ENCODE measurements around the gene TBX4. TPM values are rescaled to one million over a fixed set of nuclear protein-coding genes. Genes with fewer than 3 reads are reported as not detected.
A peak's percentile ranks its signal among the peaks of the same experiment; 100 is the strongest.
"Not testable (repeated sequence)": the region's sequence is repeated elsewhere in the genome, so short reads cannot be mapped to it uniquely, and the experiment has no call there.

TBX4 gene
- total RNA-seq, 2 donors from 2014 or later: not detected

GRCh38 chr17:61487161-61487988, 35.2 kb downstream of the TBX4 start:
- no peak for ATAC-seq
- no peak for DNase-seq
- intact Hi-C loops (cut with DNase I, micrococcal nuclease): no loop called here

GRCh38 chr17:61487989-61488595, 35.9 kb downstream of the TBX4 start:
- ATAC-seq (no peak), DNase-seq (no peak)
- intact Hi-C loops (cut with DNase I, micrococcal nuclease): no loop called here

GRCh38 chr17:61488878-61489718, 36.9 kb downstream of the TBX4 start:
- intact Hi-C loops (cut with DNase I, micrococcal nuclease): no loop called here
- DNase-seq (peak; percentile 79 to 82), ATAC-seq (peak; percentile 98)

- intact Hi-C loops (cut with DNase I, micrococcal nuclease): no loop called here
- DNase-seq: no peak
- ATAC-seq: no peak
These were observed 37.7 kb downstream of the TBX4 start for GRCh38 chr17:61489719-61490490.

- no peak for DNase-seq
- intact Hi-C loops (cut with DNase I, micrococcal nuclease): no loop called here
- ATAC-seq: no peak
These were observed 38.3 kb downstream of the TBX4 start for GRCh38 chr17:61490540-61490975.

GRCh38 chr17:61491981-61492380, 39.8 kb downstream of the TBX4 start:
- no peak for ATAC-seq
- DNase-seq: no peak
- intact Hi-C loops (cut with DNase I, micrococcal nuclease): no loop called here

- intact Hi-C loops (cut with DNase I, micrococcal nuclease): no loop called here
- DNase-seq: no peak
- ATAC-seq: no peak
These were observed 40.7 kb downstream of the TBX4 start for GRCh38 chr17:61492759-61493526.

DNA sequence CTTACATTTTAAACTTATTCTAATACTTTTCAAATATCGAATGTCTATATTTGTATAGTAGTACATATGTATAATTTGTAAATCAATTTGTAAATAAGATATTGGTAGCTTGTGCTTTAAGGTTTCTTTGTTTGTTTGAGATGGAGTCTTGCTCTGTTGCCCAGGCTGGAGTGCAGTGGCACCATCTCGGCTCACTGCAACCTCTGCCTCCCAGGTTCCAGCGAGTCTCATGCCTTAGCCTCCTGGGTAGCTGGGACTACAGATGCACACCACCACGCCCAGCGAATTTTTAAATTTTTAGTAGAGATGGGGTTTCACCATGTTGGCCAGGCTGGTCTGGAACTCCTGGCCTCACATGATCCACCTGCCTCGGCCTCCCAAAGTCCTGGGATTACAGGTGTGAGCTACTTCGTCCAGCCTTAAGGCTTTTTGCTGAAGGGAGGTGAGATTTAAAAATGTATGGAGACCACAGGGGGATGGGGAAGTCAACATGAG, 41.7 kb downstream of the TBX4 start:
- DNase-seq; ATAC-seq; intact Hi-C loops (cut with DNase I, micrococcal nuclease): not testable (repeated sequence)

- intact Hi-C loops (cut with DNase I, micrococcal nuclease): no loop called here
- ATAC-seq (peak; percentile 65), DNase-seq (no peak)
These were observed 42.3 kb downstream of the TBX4 start for GRCh38 chr17:61494325-61495160.

DNA sequence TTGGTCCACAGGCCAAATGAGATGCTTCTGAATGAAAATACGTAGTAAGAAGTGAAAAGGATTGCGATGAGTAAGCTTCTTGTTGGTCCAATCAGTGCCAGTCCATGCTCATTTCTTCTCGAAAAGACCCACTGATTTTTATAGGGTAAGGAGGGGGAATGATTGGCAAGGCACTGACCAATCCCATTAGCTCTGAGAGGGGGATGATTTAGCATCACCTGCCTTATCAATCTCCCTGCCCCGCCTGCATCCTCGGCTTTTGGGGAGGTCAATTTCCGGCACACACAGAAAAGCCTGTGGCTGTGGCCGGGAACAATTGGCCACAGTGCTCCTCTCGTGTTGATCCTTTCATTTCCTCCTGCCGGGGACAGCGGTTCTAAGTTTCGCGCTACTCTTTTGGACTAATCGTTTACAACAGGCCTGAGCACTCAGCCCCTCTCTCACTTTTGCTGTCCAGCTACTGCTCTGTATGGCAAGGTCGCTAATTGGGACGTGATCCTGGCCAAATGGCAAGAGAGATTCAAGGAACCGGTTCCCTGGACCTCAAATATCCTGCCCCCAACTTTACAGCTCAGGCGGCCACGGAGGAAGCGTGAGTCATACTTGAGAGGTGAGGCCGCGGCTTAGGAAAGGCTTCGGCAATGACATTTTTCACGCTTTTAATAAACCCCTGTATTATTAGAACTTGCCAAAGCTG, 43.1 kb downstream of the TBX4 start:
- ATAC-seq (no peak), DNase-seq (no peak)
- intact Hi-C loops (cut with DNase I, micrococcal nuclease): no loop called here

DNA sequence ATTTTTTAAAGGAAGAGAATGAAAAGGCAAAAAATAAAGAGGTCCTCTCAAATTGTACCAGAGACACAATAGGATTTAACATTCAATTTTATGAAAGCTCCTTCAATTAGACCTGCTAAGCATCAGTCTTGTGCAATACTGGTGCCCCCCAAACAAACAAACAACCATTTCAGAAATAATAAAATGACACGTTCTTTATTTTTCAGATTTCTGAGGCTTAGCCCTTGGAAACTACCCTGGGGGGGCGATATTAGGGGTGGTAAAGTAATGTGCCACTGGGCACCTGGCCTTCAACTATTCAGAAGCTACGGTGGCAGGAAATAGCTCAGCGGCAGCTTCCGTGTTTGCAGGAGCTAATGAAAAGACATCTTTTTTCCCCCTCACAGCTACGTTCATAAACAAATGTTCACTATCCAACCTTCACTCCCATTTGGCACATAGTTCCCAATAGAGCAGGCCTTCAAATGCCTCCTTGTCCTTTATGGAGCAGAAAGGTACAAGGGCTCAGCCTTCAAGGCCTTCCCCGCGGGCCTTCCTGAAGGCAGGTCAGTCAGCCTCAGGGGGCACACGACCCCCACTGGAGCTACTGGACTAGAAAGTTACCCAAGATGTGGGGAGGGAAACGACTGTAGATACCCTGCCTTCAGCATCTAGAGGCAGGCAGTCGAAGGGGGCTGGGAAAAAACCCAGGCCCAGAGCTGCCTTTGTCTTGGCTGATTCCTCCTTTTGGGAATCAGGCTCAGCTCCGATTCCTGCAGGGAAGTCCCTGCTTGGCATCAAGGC, 44.1 kb downstream of the TBX4 start:
- ATAC-seq (no peak), DNase-seq (no peak)
- intact Hi-C loops (cut with DNase I, micrococcal nuclease): no loop called here

DNA sequence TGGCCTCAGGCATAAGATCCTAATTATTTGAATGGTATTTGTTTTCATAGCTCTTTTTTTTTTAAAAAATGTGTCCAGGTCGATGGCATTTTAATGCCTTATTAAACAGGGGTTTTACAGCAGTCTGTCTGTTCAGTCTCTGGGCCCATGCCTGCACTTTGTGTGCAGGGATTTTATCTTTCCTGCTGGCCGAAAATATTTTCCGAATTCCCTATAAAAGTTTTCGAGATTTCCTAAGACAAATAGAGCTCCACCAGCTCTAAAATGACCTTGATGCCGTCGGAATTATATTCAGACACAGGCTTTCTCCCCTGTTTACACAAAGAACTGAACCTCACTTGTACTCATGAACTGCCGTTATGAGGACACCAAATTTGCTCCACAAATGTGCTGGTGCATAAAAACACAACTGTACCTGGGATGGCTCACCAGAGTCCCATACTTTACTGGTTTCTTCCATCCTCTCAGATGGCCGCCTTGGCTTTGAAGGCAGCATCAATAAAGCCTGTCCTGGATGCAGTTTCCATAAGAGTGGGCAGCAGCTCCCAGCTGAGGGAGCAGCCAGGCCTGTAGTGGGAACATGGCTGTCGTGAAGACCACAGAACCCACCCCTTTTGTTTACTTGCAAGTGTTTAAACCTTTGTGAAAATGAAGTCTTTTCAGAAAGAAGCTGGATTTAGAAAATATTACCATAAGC, 44.9 kb downstream of the TBX4 start:
- ATAC-seq (no peak), DNase-seq (no peak)
- intact Hi-C loops (cut with DNase I, micrococcal nuclease): no loop called here

- no peak for DNase-seq
- ATAC-seq: no peak
- intact Hi-C loops (cut with DNase I, micrococcal nuclease): no loop called here
These were observed 46.1 kb downstream of the TBX4 start for GRCh38 chr17:61498042-61498994.

DNA sequence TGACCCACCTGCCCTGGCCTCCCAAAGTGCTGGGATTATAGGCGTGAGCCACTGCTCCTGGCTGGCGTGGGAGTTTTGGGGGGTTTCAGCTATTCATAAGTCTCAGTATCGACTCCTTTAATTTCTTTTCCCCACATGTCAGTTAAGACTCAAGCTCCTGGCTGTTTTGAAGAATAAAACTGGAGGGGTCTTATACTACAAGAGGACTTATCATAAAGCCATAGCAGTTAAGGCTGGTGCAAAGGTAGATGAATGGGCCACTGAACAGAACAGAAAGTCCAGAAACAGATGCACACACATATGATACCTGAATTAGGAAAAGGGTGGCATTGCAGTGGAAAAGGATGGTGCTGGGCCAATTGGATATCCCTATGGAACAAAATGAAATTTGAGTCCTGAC, 47.4 kb downstream of the TBX4 start:
- ATAC-seq (no peak), DNase-seq (no peak)
- intact Hi-C loops (cut with DNase I, micrococcal nuclease): no loop called here

Data from left colon (tissue), 2 donors.